Activated CD4-positive, alpha-beta T cell treated with anti-CD3 and anti-CD28 coated beads for 36 hours (primary cell): ENCODE measurements around the gene SETBP1. TPM values are rescaled to one million over a fixed set of nuclear protein-coding genes. Genes with fewer than 3 reads are reported as not detected.

ENCODE experiments used
- ATAC-seq: fragments of 200-7000 bp; cut with Tn5 transposase; one replicate; pipeline ENCODE4 v1.10.0; 2021; ENCODE audit warnings: mild to moderate bottlenecking, moderate library complexity
- CTCF ChIA-PET: fragments of 350-600 bp; sonication (Branson Sonifier 250); formaldehyde crosslinking; loops from one replicate; lab custom pipeline; 2021; ENCODE audit warnings: antibody characterized with exemption; lab: Charles Lee
- POLR2A ChIA-PET: fragments of 350-600 bp; sonication (Branson Sonifier 250); formaldehyde crosslinking; loops from one replicate; lab custom pipeline; 2021; ENCODE audit warnings: antibody characterized with exemption, inconsistent platforms; lab: Charles Lee
- DNase-seq: peaks from one replicate; pipeline ENCODE4 v3.0.0-alpha.2; 2020
- H3K27ac Mint-ChIP-seq: one replicate; pipeline ENCODE4 v1.8.0; 2021; ENCODE audit warnings: mixed read lengths
- H3K27me3 Mint-ChIP-seq: one replicate; pipeline ENCODE4 v1.8.0; 2021; ENCODE audit warnings: mixed read lengths
- H3K36me3 Mint-ChIP-seq: one replicate; pipeline ENCODE4 v1.8.0; 2021; ENCODE audit warnings: low read depth, mixed read lengths
- H3K4me1 Mint-ChIP-seq: one replicate; pipeline ENCODE4 v1.8.0; 2021; ENCODE audit warnings: mixed read lengths
- H3K4me3 Mint-ChIP-seq: one replicate; pipeline ENCODE4 v1.8.0; 2021; ENCODE audit warnings: mild to moderate bottlenecking, moderate library complexity, mixed read lengths
- H3K9me3 Mint-ChIP-seq: one replicate; pipeline ENCODE4 v1.8.0; 2021; ENCODE audit warnings: low read depth, mixed read lengths
- intact Hi-C, 2 experiments: fragments of 100-400 bp; cut with DNase I in 1 of 2; cut with micrococcal nuclease in 1 of 2; formaldehyde crosslinking; loops; one replicate each; pipeline versions ENCODE4 v1.14.2 to v1.15.1; 2022 to 2024; cut with DNase I, micrococcal nuclease
- total RNA-seq, 2 experiments: library from RNA; stranded (reverse); gene quantifications; one replicate each; pipeline ENCODE4 v1.2.3, GENCODE V29; 2021

SETBP1 gene
- total RNA-seq, 2 experiments from 2014 or later: 6.3 to 6.6 TPM

GRCh38 chr18:44844486-44844885 lies 163.8 kb downstream of the SETBP1 start:
- peaks cover 5% of the 10 kb centered on the region for H3K4me1 Mint-ChIP-seq
- no peaks in the 10 kb centered on the region for H3K9me3 Mint-ChIP-seq
- CTCF ChIA-PET: interaction anchor here (0.5 kb wide), 1 partner anchor 286 kb away, joined by 3 read pairs; no protein-coding TSS in a partner anchor
- intact Hi-C loops: no loop called here
- H3K27me3 Mint-ChIP-seq: no peaks in the 10 kb centered on the region
- no peak overlapping the region for H3K4me3 Mint-ChIP-seq
- DNase-seq (no peak), ATAC-seq (no peak)
- H3K27ac Mint-ChIP-seq: no peak overlapping the region
- no peaks in the 10 kb centered on the region for H3K36me3 Mint-ChIP-seq
- POLR2A ChIA-PET: no interaction called here

DNA sequence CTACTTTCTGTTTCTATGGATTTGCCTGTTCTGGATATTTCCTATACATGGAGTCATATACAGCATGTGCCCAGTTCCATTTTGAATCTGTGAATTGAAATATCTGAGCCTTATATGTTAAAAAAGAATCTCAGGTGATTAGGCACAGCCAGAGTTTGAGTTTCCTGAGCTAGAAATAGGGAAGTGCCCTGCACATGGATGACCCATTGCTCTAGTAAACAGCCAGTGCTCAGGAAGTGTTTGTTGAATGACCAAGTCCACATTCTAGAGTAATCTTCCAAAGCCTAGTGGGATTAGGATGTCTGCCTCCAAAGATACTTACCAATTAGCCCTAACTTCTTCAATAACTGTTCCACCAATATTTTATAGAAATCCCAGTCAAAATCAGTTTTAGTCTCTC lies 165.8 kb downstream of the SETBP1 start:
- no peaks in the 10 kb centered on the region for H3K4me1 Mint-ChIP-seq
- intact Hi-C loops: no loop called here
- ATAC-seq (no peak), DNase-seq (no peak)
- H3K27ac Mint-ChIP-seq: no peak overlapping the region
- CTCF ChIA-PET: interaction anchor here (0.8 kb wide), 1 partner anchor 251 kb away, joined by 3 read pairs; no protein-coding TSS in a partner anchor
- no peaks in the 10 kb centered on the region for H3K27me3 Mint-ChIP-seq
- no peaks in the 10 kb centered on the region for H3K9me3 Mint-ChIP-seq
- no peaks in the 10 kb centered on the region for H3K36me3 Mint-ChIP-seq
- POLR2A ChIA-PET: no interaction called here
- H3K4me3 Mint-ChIP-seq: no peak overlapping the region

- H3K27me3 Mint-ChIP-seq: no peaks in the 10 kb centered on the region
- H3K36me3 Mint-ChIP-seq: no peaks in the 10 kb centered on the region
- H3K4me3 Mint-ChIP-seq: no peak overlapping the region
- H3K27ac Mint-ChIP-seq: no peak overlapping the region
- H3K9me3 Mint-ChIP-seq: no peaks in the 10 kb centered on the region
- ChIA-PET CTCF (interaction anchor here (0.6 to 1.1 kb wide), 2 partner anchors 11 to 44 kb away, joined by 3 to 5 read pairs; no protein-coding TSS in a partner anchor), POLR2A (no interaction called here)
- DNase-seq (no peak), ATAC-seq (no peak)
- no peaks in the 10 kb centered on the region for H3K4me1 Mint-ChIP-seq
- intact Hi-C loops: no loop called here
Observed at GRCh38 chr18:44848644-44849335, 168.1 kb downstream of the SETBP1 start.

GRCh38 chr18:44849361-44849760 lies 168.7 kb downstream of the SETBP1 start:
- no peak for DNase-seq
- no peak for ATAC-seq
- Mint-ChIP-seq H3K9me3 (no peaks in the 10 kb centered on the region), H3K27me3 (no peaks in the 10 kb centered on the region), H3K4me1 (no peaks in the 10 kb centered on the region), H3K4me3 (no peak overlapping the region), H3K36me3 (no peaks in the 10 kb centered on the region), H3K27ac (no peak overlapping the region)
- intact Hi-C loops: no loop called here
- CTCF ChIA-PET: no interaction called here
- POLR2A ChIA-PET: no interaction called here

GRCh38 chr18:44850001-44850400 lies 169.3 kb downstream of the SETBP1 start:
- H3K4me1 Mint-ChIP-seq: no peaks in the 10 kb centered on the region
- no peaks in the 10 kb centered on the region for H3K9me3 Mint-ChIP-seq
- CTCF ChIA-PET: interaction anchor here (1.2 kb wide), 1 partner anchor 271 kb away, joined by 3 read pairs; no protein-coding TSS in a partner anchor
- no peak for DNase-seq
- no peak overlapping the region for H3K27ac Mint-ChIP-seq
- H3K4me3 Mint-ChIP-seq: no peak overlapping the region
- no peaks in the 10 kb centered on the region for H3K27me3 Mint-ChIP-seq
- POLR2A ChIA-PET: no interaction called here
- H3K36me3 Mint-ChIP-seq: no peaks in the 10 kb centered on the region
- intact Hi-C loops: no loop called here
- no peak for ATAC-seq

DNA sequence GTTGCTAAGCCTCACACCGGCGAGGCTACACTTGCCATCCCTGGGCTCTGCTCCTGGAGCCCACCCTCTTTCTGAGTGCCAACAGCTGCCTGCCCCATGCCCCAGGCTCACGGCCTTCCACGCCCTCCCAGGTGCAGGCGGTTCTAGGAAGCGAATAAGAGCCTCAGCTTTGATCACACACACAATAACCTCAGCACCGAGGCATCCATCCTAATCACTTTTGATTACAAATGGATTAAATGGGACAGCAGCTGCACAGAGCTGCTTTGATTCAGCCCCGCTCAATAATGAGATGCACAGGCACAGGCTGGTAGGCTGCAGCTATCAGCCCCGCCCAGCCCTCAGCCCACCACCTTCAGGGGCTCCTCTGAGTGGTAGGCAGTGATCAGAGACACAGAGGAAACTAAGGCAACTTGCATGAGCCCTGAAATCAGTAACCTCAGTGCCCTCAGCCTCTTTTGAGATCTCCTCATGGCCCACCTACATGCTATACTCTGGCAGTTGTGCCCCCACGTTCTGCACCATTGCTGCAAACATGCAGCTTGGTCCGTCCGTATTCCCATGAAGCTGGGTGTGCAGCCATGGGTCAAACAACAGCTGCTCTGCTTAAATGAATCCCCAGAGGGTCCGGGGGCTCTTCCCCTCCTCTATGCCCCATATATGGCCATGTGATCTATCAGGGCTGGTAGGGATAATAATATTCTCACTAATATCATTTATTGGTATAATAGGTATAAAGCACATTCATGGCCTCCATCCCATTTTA lies 171.4 kb downstream of the SETBP1 start:
- Mint-ChIP-seq H3K9me3 (no peaks in the 10 kb centered on the region), H3K4me3 (no peak overlapping the region), H3K4me1 (no peaks in the 10 kb centered on the region), H3K36me3 (no peaks in the 10 kb centered on the region), H3K27me3 (peaks cover 2% of the 10 kb centered on the region), H3K27ac (no peak overlapping the region)
- DNase-seq: no peak
- POLR2A ChIA-PET: no interaction called here
- intact Hi-C loops: no loop called here
- CTCF ChIA-PET: interaction anchor here (0.8 kb wide), 1 partner anchor 9 kb away, joined by 4 read pairs; no protein-coding TSS in a partner anchor
- no peak for ATAC-seq

- intact Hi-C loops: no loop called here
- DNase-seq (no peak), ATAC-seq (no peak)
- Mint-ChIP-seq H3K4me1 (no peaks in the 10 kb centered on the region), H3K27ac (no peak overlapping the region), H3K9me3 (no peaks in the 10 kb centered on the region), H3K36me3 (no peaks in the 10 kb centered on the region), H3K4me3 (no peak overlapping the region), H3K27me3 (peaks cover 6% of the 10 kb centered on the region)
- CTCF ChIA-PET: no interaction called here
- POLR2A ChIA-PET: no interaction called here
Observed at GRCh38 chr18:44852818-44853217, 172.1 kb downstream of the SETBP1 start.

GRCh38 chr18:44853430-44853829 lies 172.7 kb downstream of the SETBP1 start:
- ATAC-seq (no peak), DNase-seq (no peak)
- Mint-ChIP-seq H3K4me3 (no peak overlapping the region), H3K36me3 (no peaks in the 10 kb centered on the region), H3K9me3 (no peaks in the 10 kb centered on the region), H3K27ac (no peak overlapping the region), H3K4me1 (no peaks in the 10 kb centered on the region), H3K27me3 (peaks cover 7% of the 10 kb centered on the region)
- intact Hi-C loops: no loop called here
- CTCF ChIA-PET: no interaction called here
- POLR2A ChIA-PET: no interaction called here

DNA sequence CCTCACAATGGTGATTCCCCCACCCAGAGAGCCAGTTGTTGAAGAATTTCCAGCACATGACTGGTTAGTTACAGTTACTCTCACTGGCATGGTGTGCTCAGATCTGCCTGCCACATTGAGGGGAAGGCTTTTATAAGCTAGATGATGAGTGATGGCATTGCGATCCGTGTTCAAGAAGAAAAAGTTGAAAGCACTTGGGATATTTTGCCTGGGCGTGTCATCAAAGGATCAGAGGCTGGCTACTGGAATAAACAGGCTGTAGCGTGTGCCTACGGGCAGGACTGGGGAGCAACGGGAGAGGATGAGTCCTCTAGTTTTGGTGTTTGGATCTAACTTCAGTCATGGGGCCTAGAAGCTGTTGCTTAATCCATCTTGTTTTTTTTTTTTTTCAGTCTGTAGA lies 175.0 kb downstream of the SETBP1 start:
- Mint-ChIP-seq H3K4me1 (no peaks in the 10 kb centered on the region), H3K27me3 (peaks cover 12% of the 10 kb centered on the region), H3K36me3 (no peaks in the 10 kb centered on the region), H3K9me3 (no peaks in the 10 kb centered on the region), H3K4me3 (no peak overlapping the region), H3K27ac (no peak overlapping the region)
- ChIA-PET POLR2A (no interaction called here), CTCF (interaction anchor here (1.4 kb wide), 1 partner anchor 14 kb away, joined by 3 read pairs; no protein-coding TSS in a partner anchor)
- ATAC-seq (no peak), DNase-seq (no peak)
- intact Hi-C loops: no loop called here

DNA sequence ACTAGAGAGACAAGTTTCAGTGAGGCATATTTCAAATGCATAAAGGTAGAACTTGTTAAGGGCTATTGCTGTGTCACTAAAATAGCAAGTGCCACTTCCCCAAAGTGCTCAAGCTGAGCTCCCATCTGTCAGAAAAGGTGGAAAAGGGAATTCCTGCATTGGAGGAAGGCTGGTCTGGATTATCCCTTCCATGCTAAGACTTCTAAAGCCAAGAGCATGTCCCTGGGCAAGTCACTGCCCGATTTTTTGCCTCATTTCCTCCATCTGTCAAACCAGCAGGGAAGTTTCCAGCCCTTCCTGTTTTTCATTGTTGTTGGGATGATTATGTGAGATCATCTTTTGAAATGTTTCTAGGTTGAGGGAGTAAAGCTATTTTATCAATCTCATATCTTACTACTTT lies 175.5 kb downstream of the SETBP1 start:
- no peak overlapping the region for H3K4me3 Mint-ChIP-seq
- DNase-seq: no peak
- ATAC-seq: no peak
- intact Hi-C loops: no loop called here
- H3K36me3 Mint-ChIP-seq: no peaks in the 10 kb centered on the region
- ChIA-PET CTCF (no interaction called here), POLR2A (no interaction called here)
- H3K9me3 Mint-ChIP-seq: no peaks in the 10 kb centered on the region
- no peaks in the 10 kb centered on the region for H3K4me1 Mint-ChIP-seq
- H3K27ac Mint-ChIP-seq: no peak overlapping the region
- H3K27me3 Mint-ChIP-seq: peaks cover 12% of the 10 kb centered on the region

DNA sequence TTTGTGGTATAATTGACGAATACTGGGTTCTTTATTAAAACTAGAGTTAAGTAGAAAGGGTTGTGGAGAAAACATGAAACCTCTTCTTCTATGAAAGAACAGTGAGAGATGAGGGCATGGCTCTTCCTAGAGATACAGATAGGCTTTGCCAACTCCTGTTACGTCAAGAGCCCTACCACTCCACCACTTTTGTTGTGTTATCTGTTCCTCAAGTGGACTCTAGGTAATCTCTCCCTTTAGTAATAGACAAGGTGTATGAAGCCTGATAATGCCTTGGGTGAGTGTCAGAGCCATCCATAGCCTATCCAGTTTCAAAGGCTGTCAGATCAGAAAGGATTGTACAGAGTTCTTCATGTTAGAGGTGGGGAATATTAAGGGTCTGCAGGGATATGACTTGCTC lies 176.4 kb downstream of the SETBP1 start:
- intact Hi-C loops: no loop called here
- no peaks in the 10 kb centered on the region for H3K4me1 Mint-ChIP-seq
- H3K4me3 Mint-ChIP-seq: no peak overlapping the region
- peaks cover 12% of the 10 kb centered on the region for H3K27me3 Mint-ChIP-seq
- ChIA-PET CTCF (interaction anchor here (0.6 kb wide), 1 partner anchor 24 kb away, joined by 3 read pairs; no protein-coding TSS in a partner anchor), POLR2A (no interaction called here)
- ATAC-seq (no peak), DNase-seq (no peak)
- no peaks in the 10 kb centered on the region for H3K36me3 Mint-ChIP-seq
- no peak overlapping the region for H3K27ac Mint-ChIP-seq
- H3K9me3 Mint-ChIP-seq: no peaks in the 10 kb centered on the region
